DND-41 (cell line): ENCODE results near the gene PHF8.

Source experiments
- ATAC-seq: fragments of 200-7000 bp; cut with Tn5 transposase; 3 replicates; pipeline ENCODE4 v1.9.1; 2021; ENCODE audit warnings: low read depth; ENCODE audit not compliant: insufficient read depth
- DNase-seq: peaks from one replicate; pipeline ENCODE4 v3.0.0-alpha.2; 2020
- H2AFZ ChIP-seq: 2 replicates; pipeline ENCODE4 v1.6.0; 2012; ENCODE audit warnings: low read depth, low read length
- H3K27ac ChIP-seq: 2 replicates; pipeline ENCODE4 v1.5.1; 2012; ENCODE audit warnings: low read length, inconsistent platforms
- H3K27me3 ChIP-seq: fragments of 200-600 bp; sonication (generic); 2 replicates; pipeline ENCODE4 v1.6.0; 2012; ENCODE audit warnings: low read length, mild to moderate bottlenecking, inconsistent platforms; ENCODE audit not compliant: insufficient read depth, poor library complexity
- H3K36me3 ChIP-seq: 2 replicates; pipeline ENCODE4 v1.5.1; 2012; ENCODE audit warnings: low read length, inconsistent platforms; ENCODE audit not compliant: insufficient read depth
- H3K4me1 ChIP-seq: 2 replicates; pipeline ENCODE4 v1.5.1; 2012; ENCODE audit warnings: mild to moderate bottlenecking, low read length; ENCODE audit not compliant: insufficient read depth
- H3K4me2 ChIP-seq: 2 replicates; pipeline ENCODE4 v1.6.0; 2012; ENCODE audit warnings: mild to moderate bottlenecking, moderate library complexity, low read length, inconsistent platforms; ENCODE audit not compliant: insufficient read depth
- H3K4me3 ChIP-seq, 2 experiments: fragments of 200-600 bp in 1 of 2; shearing (Covaris generic) in 1 of 2; 2 replicates each; pipeline ENCODE4 v1.5.1; 2012 to 2016; ENCODE audit warnings: inconsistent platforms in 2 of 2, low read length in 2 of 2, mild to moderate bottlenecking in 2 of 2, low read depth in 1 of 2, moderate library complexity in 1 of 2
- H3K79me2 ChIP-seq: 2 replicates; pipeline ENCODE4 v1.6.0; 2012; ENCODE audit warnings: low read length, inconsistent platforms; ENCODE audit not compliant: insufficient read depth
- H3K9ac ChIP-seq: 2 replicates; pipeline ENCODE4 v1.6.0; 2012; ENCODE audit warnings: low read depth, mild to moderate bottlenecking, inconsistent platforms, low read length, moderate library complexity
- H3K9me3 ChIP-seq: 2 replicates; pipeline ENCODE4 v1.5.1; 2012; ENCODE audit warnings: low read length, moderate library complexity, mild to moderate bottlenecking, inconsistent platforms; ENCODE audit not compliant: insufficient read depth, severe bottlenecking
- H4K20me1 ChIP-seq: 2 replicates; pipeline ENCODE4 v1.6.0; 2012; ENCODE audit warnings: low read length; ENCODE audit not compliant: insufficient read depth
- EZH2 ChIP-seq: IDR thresholded peaks from 3 replicates; pipeline ENCODE4 v1.6.1; 2012; ENCODE audit warnings: borderline replicate concordance, low read depth, mild to moderate bottlenecking, moderate library complexity, low read length, inconsistent platforms; ENCODE audit not compliant: severe bottlenecking
- TF ChIP-seq, protein P1 (sequence below): IDR thresholded peaks from 2 replicates; pipeline ENCODE4 v1.5.1; 2012; ENCODE audit warnings: borderline replicate concordance, low read length, moderate library complexity, mild to moderate bottlenecking; ENCODE audit not compliant: poor library complexity, severe bottlenecking; ENCODE audit errors: extremely low read depth

The PHF8 gene

DNA sequence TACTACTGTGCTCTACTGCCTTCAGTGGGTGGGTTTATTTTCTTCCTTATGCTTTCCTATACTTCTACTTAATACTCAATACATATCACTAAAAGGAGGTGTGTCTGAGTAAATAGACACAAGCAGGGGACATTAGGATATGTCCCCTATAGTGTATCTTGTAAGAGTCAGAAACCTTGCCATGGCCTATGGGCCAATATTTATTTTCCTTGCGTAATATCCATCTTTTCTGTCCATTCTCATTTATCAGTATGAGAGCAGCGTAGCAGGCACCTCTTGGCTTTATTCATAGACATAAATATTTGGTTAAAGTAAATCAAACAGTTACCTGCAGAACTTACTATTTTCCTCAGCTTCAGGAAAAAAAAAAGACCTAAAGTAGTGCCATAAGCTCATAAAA, 46.6 kb upstream of the PHF8 start:
- Histone ChIP-seq H2AFZ (no peak overlapping the region), H4K20me1 (no peaks in the 10 kb centered on the region), H3K27ac (no peak overlapping the region), H3K4me1 (no peaks in the 10 kb centered on the region), H3K27me3 (no peaks in the 10 kb centered on the region), H3K4me3 (no peak overlapping the region), H3K36me3 (peaks cover 6% of the 10 kb centered on the region; the same call in 1 of the 2 replicates), H3K9me3 (no peaks in the 10 kb centered on the region), H3K79me2 (no peaks in the 10 kb centered on the region), H3K9ac (no peak overlapping the region), H3K4me2 (no peak overlapping the region)
- TF ChIP-seq, protein P1, sequence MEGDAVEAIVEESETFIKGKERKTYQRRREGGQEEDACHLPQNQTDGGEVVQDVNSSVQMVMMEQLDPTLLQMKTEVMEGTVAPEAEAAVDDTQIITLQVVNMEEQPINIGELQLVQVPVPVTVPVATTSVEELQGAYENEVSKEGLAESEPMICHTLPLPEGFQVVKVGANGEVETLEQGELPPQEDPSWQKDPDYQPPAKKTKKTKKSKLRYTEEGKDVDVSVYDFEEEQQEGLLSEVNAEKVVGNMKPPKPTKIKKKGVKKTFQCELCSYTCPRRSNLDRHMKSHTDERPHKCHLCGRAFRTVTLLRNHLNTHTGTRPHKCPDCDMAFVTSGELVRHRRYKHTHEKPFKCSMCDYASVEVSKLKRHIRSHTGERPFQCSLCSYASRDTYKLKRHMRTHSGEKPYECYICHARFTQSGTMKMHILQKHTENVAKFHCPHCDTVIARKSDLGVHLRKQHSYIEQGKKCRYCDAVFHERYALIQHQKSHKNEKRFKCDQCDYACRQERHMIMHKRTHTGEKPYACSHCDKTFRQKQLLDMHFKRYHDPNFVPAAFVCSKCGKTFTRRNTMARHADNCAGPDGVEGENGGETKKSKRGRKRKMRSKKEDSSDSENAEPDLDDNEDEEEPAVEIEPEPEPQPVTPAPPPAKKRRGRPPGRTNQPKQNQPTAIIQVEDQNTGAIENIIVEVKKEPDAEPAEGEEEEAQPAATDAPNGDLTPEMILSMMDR, result no peak
- DNase-seq (no peak), ATAC-seq (no peak)

- Histone ChIP-seq H3K27ac (no peak overlapping the region), H3K4me3 (no peak overlapping the region), H3K36me3 (peaks cover 10% of the 10 kb centered on the region; the same call in 1 of the 2 replicates), H3K4me2 (no peak overlapping the region), H3K4me1 (no peaks in the 10 kb centered on the region), H2AFZ (no peak overlapping the region), H3K27me3 (no peaks in the 10 kb centered on the region), H4K20me1 (no peaks in the 10 kb centered on the region), H3K9ac (no peak overlapping the region), H3K79me2 (no peaks in the 10 kb centered on the region), H3K9me3 (no peaks in the 10 kb centered on the region)
- ATAC-seq (no peak), DNase-seq (no peak)
- TF ChIP-seq, protein P1, result no peak
- no peak for TF ChIP-seq EZH2
Measured at GRCh38 chrX:54089191-54089590, 44.9 kb upstream of the PHF8 start.

- H2AFZ ChIP-seq, result no peak overlapping the region
- TF ChIP-seq, protein P1, result no peak
- TF ChIP-seq EZH2, result no peak
- no peaks in the 10 kb centered on the region for H3K79me2 ChIP-seq
- no peaks in the 10 kb centered on the region for H4K20me1 ChIP-seq
- H3K4me3 ChIP-seq, result no peak overlapping the region
- ATAC-seq (no peak), DNase-seq (no peak)
- no peak overlapping the region for H3K27ac ChIP-seq
- H3K9me3 ChIP-seq, result no peaks in the 10 kb centered on the region
- H3K27me3 ChIP-seq, result no peaks in the 10 kb centered on the region
- H3K9ac ChIP-seq, result no peak overlapping the region
- H3K36me3 ChIP-seq, result peaks cover 10% of the 10 kb centered on the region; the same call in 1 of the 2 replicates
- H3K4me1 ChIP-seq, result no peaks in the 10 kb centered on the region
- H3K4me2 ChIP-seq, result no peak overlapping the region
Measured at GRCh38 chrX:54087661-54088060, 43.4 kb upstream of the PHF8 start.

DNA sequence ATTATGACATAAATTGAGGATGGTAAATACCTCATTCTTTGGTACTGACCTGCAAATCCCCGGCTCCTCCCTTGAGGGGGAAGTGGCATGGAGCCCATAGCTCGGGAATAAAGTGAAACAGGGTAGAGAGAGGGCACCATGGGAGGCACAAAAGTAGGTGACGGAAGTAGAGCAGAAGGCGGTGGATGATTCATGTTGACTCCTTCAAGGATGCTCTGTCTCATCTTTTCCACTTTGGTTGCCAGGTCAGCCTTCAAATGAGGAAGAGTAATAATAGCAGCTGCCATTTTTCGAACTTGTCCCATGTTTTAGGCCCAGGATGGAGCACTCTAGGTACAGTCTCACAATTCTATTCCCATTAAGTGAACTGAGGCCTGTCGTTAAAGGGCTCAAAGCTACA, 41.4 kb upstream of the PHF8 start:
- Histone ChIP-seq H2AFZ (no peak overlapping the region), H3K9ac (no peak overlapping the region), H3K9me3 (no peaks in the 10 kb centered on the region), H3K79me2 (no peaks in the 10 kb centered on the region), H3K4me2 (no peak overlapping the region), H3K27ac (no peak overlapping the region), H3K4me3 (no peak overlapping the region), H3K27me3 (no peaks in the 10 kb centered on the region), H3K36me3 (peaks cover 5% of the 10 kb centered on the region; the same call in 1 of the 2 replicates), H4K20me1 (no peaks in the 10 kb centered on the region), H3K4me1 (no peaks in the 10 kb centered on the region)
- DNase-seq (no peak), ATAC-seq (no peak)
- TF ChIP-seq EZH2, result no peak
- TF ChIP-seq, protein P1, result no peak
